GM12878 (cell line): ENCODE measurements around the gene DRAP1. TPM values are rescaled to one million over a fixed set of nuclear protein-coding genes. Genes with fewer than 3 reads are reported as not detected.

ENCODE experiments used
- ATAC-seq: fragments of 200-7000 bp; cut with Tn5 transposase; 3 replicates; pipeline ENCODE4 v1.9.1; 2020; ENCODE audit warnings: mild to moderate bottlenecking, moderate library complexity
- BruUV-seq: library from RNA; stranded (reverse); fragments of 400-500 nt; replicated peaks from 2 replicates; lab custom pipeline; 2021; lab: Mats Ljungman, UMichigan
- CTCF ChIA-PET: fragments of 300-600 bp; sonication (Branson Sonifier 250); formaldehyde crosslinking; extraction: SDS; loops from one replicate; lab custom pipeline; 2021; ENCODE audit warnings: inconsistent platforms; lab: Yijun Ruan, JAX
- POLR2A ChIA-PET: fragments of 350-600 bp; formaldehyde crosslinking; extraction: SDS; loops from one replicate; lab custom pipeline; 2021; ENCODE audit warnings: inconsistent platforms; lab: Charles Lee
- RAD21 ChIA-PET: fragments of 300-600 bp; sonication (Branson Sonifier 250); formaldehyde crosslinking; loops from one replicate; lab custom pipeline; 2023; ENCODE audit warnings: antibody characterized with exemption; ENCODE audit not compliant: unreplicated experiment; lab: Charles Lee
- SMC1A ChIA-PET: fragments of 300-600 bp; sonication (Branson Sonifier 250); formaldehyde crosslinking; loops from one replicate; lab custom pipeline; 2023; ENCODE audit not compliant: unreplicated experiment, uncharacterized antibody; lab: Charles Lee
- DNase-seq: peaks from one replicate; pipeline ENCODE4 v3.0.0-alpha.2; 2011; ENCODE audit warnings: low read depth, low spot score
- FAIRE-seq: peaks from 3 replicates; lab custom pipeline; 2011; peaks lifted over from hg19 to GRCh38; lab: Jason Lieb, UNC
- H2AFZ ChIP-seq: 2 replicates; pipeline ENCODE4 v1.6.0; 2011; ENCODE audit warnings: low read depth, low read length, control low read depth; ENCODE audit not compliant: control insufficient read depth
- H3K27ac ChIP-seq: 2 replicates; pipeline ENCODE4 v1.5.1; 2011; ENCODE audit warnings: control low read depth; ENCODE audit not compliant: control insufficient read depth, insufficient read depth
- H3K27me3 ChIP-seq, 2 experiments: replicated peaks in 1 of 2; 2 replicates each; pipeline versions ENCODE4 v1.6.0 to v1.6.1; 2011; ENCODE audit warnings: low read length in 1 of 2; ENCODE audit not compliant: control insufficient read depth in 2 of 2, insufficient read depth in 2 of 2
- H3K36me3 ChIP-seq, 2 experiments: 2 replicates each; pipeline ENCODE4 v1.5.1; 2011; ENCODE audit warnings: low read length in 1 of 2; ENCODE audit not compliant: control insufficient read depth in 2 of 2, insufficient read depth in 2 of 2
- H3K4me1 ChIP-seq: 2 replicates; pipeline ENCODE4 v1.6.1; 2011; ENCODE audit warnings: mild to moderate bottlenecking, low read length, moderate library complexity, mixed read lengths; ENCODE audit not compliant: control insufficient read depth, insufficient read depth
- H3K4me2 ChIP-seq: 2 replicates; pipeline ENCODE4 v1.6.0; 2011; ENCODE audit warnings: control low read depth; ENCODE audit not compliant: control insufficient read depth, insufficient read depth
- H3K4me3 ChIP-seq: fragments of 200-600 bp; sonication (generic); 2 replicates; pipeline ENCODE4 v1.5.1; 2016
- H3K79me2 ChIP-seq: 2 replicates; pipeline ENCODE4 v1.6.0; 2011; ENCODE audit warnings: low read length; ENCODE audit not compliant: control insufficient read depth, insufficient read depth
- H3K9ac ChIP-seq: 2 replicates; pipeline ENCODE4 v1.8.0; 2011; ENCODE audit warnings: low read length, control low read depth, mixed read lengths; ENCODE audit not compliant: control insufficient read depth, insufficient read depth
- H3K9me3 ChIP-seq: replicated peaks from 3 replicates; pipeline ENCODE4 v1.5.1; 2011; ENCODE audit warnings: mild to moderate bottlenecking, low read length; ENCODE audit not compliant: control insufficient read depth, insufficient read depth
- H4K20me1 ChIP-seq: 2 replicates; pipeline ENCODE4 v1.6.0; 2011; ENCODE audit not compliant: control insufficient read depth, insufficient read depth
- ATF2 ChIP-seq: IDR thresholded peaks from 2 replicates; pipeline ENCODE4 v1.6.1; 2012; ENCODE audit warnings: low read length, inconsistent platforms
- CHD2 ChIP-seq: IDR thresholded peaks from 2 replicates; pipeline ENCODE4 v1.6.1; 2011; ENCODE audit warnings: low read depth, low read length, improper control_type of control experiment, borderline replicate concordance
- HCFC1 ChIP-seq: fragments of 150-350 bp; IDR thresholded peaks from 2 replicates; pipeline ENCODE4 v1.6.1; 2014; ENCODE audit warnings: low read length
- KDM1A ChIP-seq: fragments of 200-600 bp; sonication (generic); IDR thresholded peaks from 2 replicates; pipeline ENCODE4 v1.6.1; 2016; ENCODE audit warnings: borderline replicate concordance
- PML ChIP-seq: IDR thresholded peaks from 2 replicates; pipeline ENCODE4 v1.6.1; 2012; ENCODE audit warnings: low read length, inconsistent platforms
- POLR2AphosphoS5 ChIP-seq: IDR thresholded peaks from 2 replicates; pipeline ENCODE4 v1.6.1; 2011; ENCODE audit warnings: mild to moderate bottlenecking, low read length, inconsistent platforms
- RB1 ChIP-seq: fragments of 450-650 bp; formaldehyde crosslinking; IDR thresholded peaks from 2 replicates; pipeline ENCODE4 v1.6.1; 2017; ENCODE audit warnings: mild to moderate bottlenecking, borderline replicate concordance
- RBBP5 ChIP-seq: fragments of 200-600 bp; sonication (generic); conservative IDR thresholded peaks from 2 replicates; pipeline ENCODE4 v1.6.1; 2016
- SMC3 ChIP-seq: IDR thresholded peaks from 2 replicates; pipeline ENCODE4 v1.6.1; 2011; ENCODE audit warnings: low read length, improper control_type of control experiment, borderline replicate concordance
- STAT1 ChIP-seq: fragments of 450-650 bp; conservative IDR thresholded peaks from 2 replicates; pipeline ENCODE4 v1.6.1; 2014; ENCODE audit warnings: antibody characterized with exemption, mild to moderate bottlenecking
- TARDBP ChIP-seq: IDR thresholded peaks from 2 replicates; pipeline ENCODE4 v1.6.1; 2016; ENCODE audit warnings: borderline replicate concordance
- TCF3 ChIP-seq: IDR thresholded peaks from 2 replicates; pipeline ENCODE4 v1.6.1; 2012; ENCODE audit warnings: low read depth, mild to moderate bottlenecking, low read length, borderline replicate concordance; ENCODE audit not compliant: insufficient read depth
- WRNIP1 ChIP-seq: IDR thresholded peaks from 2 replicates; pipeline ENCODE4 v1.6.1; 2011; ENCODE audit warnings: low read depth, low read length, improper control_type of control experiment, borderline replicate concordance
- ZBTB4 ChIP-seq: fragments of 450-650 bp; formaldehyde crosslinking; IDR thresholded peaks from 2 replicates; pipeline ENCODE4 v1.4.0; 2022; ENCODE audit warnings: mild to moderate bottlenecking, moderate library complexity
- ZNF217 ChIP-seq: fragments of 450-650 bp; IDR thresholded peaks from 2 replicates; pipeline ENCODE4 v1.6.1; 2017; ENCODE audit warnings: antibody characterized with exemption, mild to moderate bottlenecking
- ZNF687 ChIP-seq: fragments of 450-650 bp; IDR thresholded peaks from 2 replicates; pipeline ENCODE4 v1.6.1; 2017; ENCODE audit warnings: mild to moderate bottlenecking, moderate library complexity
- WGBS: methylation state at CpG from one replicate; pipeline ENCODE4 v1.1.6; 2016; ENCODE audit warnings: low lambda C conversion rate; ENCODE audit not compliant: insufficient replicate concordance, insufficient coverage; ENCODE audit errors: missing lambda C conversion rate; 5-methylcytosine and 5-hydroxymethylcytosine counted together
- in situ Hi-C: fragments of 300-500 bp; cut with MboI; formaldehyde crosslinking; loops from 9 replicates; pipeline ENCODE4 v1.14.3; 2018; ENCODE audit warnings: mixed read lengths
- intact Hi-C: fragments of 100-400 bp; cut with micrococcal nuclease; formaldehyde crosslinking; loops from one replicate; pipeline ENCODE4 v1.14.2; 2022; ENCODE audit not compliant: unreplicated experiment
- polyA plus RNA-seq, 11 experiments: library from polyadenylated mRNA; depleted of rRNA in 4 of 11; unstranded in 6 of 11; stranded (reverse) in 5 of 11; fragments of >200 nt; fragmentation: Nextera tagmentation in 4 of 11; fragmentation: Illumina TruSeq in 1 of 11; extraction: Ambion mirVana in 4 of 11; extraction: Trizol in 1 of 11; gene quantifications; 1 replicate in 1 of 11; 2 replicates in 10 of 11; pipeline versions ENCODE4 v1.2.1 to v1.2.3, GENCODE V29; 2011 to 2016; ENCODE audit warnings: inconsistent platforms in 2 of 11, missing spikeins in 2 of 11, low read depth in 1 of 11
- total RNA-seq, 4 experiments: library from RNA; depleted of rRNA in 3 of 4; stranded (reverse); fragments of >200 nt in 3 of 4; fragmentation: Illumina TruSeq in 1 of 4; extraction: Trizol in 1 of 4; gene quantifications; 2 replicates each; pipeline versions ENCODE4 v1.2.1 to v1.2.3, GENCODE V29; 2013 to 2021

Gene DRAP1
- total and polyA plus RNA-seq, 10 of the 15 experiments (the other 5 are each of a cell fraction or from before 2014, with no cell fraction given): 9.4 to 163 (median 114) TPM

GRCh38 chr11:65884716-65885092, 34.5 kb upstream of the DRAP1 start (continued):
- TF ChIP-seq TCF3 (peak; percentile 35; the same call in 1 of the 2 replicates), ZBTB4 (no peak), RB1 (peak; percentile 84; the same call in 1 of the 2 replicates), CHD2 (peak; percentile 60; the same call in 1 of the 2 replicates), STAT1 (no peak), ZNF217 (no peak), RBBP5 (no peak), KDM1A (no peak), SMC3 (peak; percentile 99), WRNIP1 (no peak)

- Histone ChIP-seq H3K4me1 (peaks cover 28% of the 10 kb centered on the region), H4K20me1 (no peaks in the 10 kb centered on the region), H3K9ac (no peak overlapping the region), H3K9me3 (no peaks in the 10 kb centered on the region), H2AFZ (no peak overlapping the region), H3K4me3 (no peak overlapping the region), H3K4me2 (no peak overlapping the region), H3K36me3 (peaks cover 12 to 25% of the 10 kb centered on the region in 2 experiments), H3K27ac (no peak overlapping the region), H3K79me2 (peaks cover 20% of the 10 kb centered on the region), H3K27me3 (no peaks in the 10 kb centered on the region)
- SMC1A ChIA-PET: interaction anchor here (0.9 to 2.7 kb wide), 18 partner anchors 8 to 250 kb away, joined by 3 to 28 read pairs (median 6); partner anchors contain the start of genes KAT5 and MUS81
- DNase-seq: no peak
- RAD21 ChIA-PET: interaction anchor here (0.9 to 4.1 kb wide), 22 partner anchors 9 to 315 kb away, joined by 3 to 40 read pairs (median 6); partner anchors contain the start of genes KAT5 and MUS81
- FAIRE-seq: no peak
- intact Hi-C loops: no loop called here
- POLR2A ChIA-PET: interaction anchor here (0.7 to 4.0 kb wide), 5 partner anchors 11 to 77 kb away, joined by 3 to 33 read pairs (median 5); partner anchors contain the start of genes CFL1 and MUS81
- BruUV-seq: no TSS peak
- WGBS: 85% methylated on average over 7 of the region's 7 CpGs
- no peak for ATAC-seq
- in situ Hi-C loops: no loop called here
- CTCF ChIA-PET: interaction anchor here (0.6 to 11.0 kb wide), 55 partner anchors 8 to 373 kb away, joined by 3 to 167 read pairs (median 5); partner anchors contain the start of genes AP5B1, CFL1, EFEMP2 and FOSL1
- TF ChIP-seq ZNF687 (no peak), TARDBP (no peak), PML (no peak), CHD2 (no peak), HCFC1 (no peak), POLR2AphosphoS5 (no peak), ATF2 (no peak)
Measured at GRCh38 chr11:65885231-65885630, 34.0 kb upstream of the DRAP1 start.
